ENCODE data around the gene OPTC. TPM values are rescaled to one million over a fixed set of nuclear protein-coding genes. Genes with fewer than 3 reads are reported as not detected.

Gene OPTC
- total and polyA plus RNA-seq, 2 of the 8 experiments (the other 6 are each of a cell fraction or from before 2014, with no cell fraction given) = 1.1 to 4.0 TPM

DNA sequence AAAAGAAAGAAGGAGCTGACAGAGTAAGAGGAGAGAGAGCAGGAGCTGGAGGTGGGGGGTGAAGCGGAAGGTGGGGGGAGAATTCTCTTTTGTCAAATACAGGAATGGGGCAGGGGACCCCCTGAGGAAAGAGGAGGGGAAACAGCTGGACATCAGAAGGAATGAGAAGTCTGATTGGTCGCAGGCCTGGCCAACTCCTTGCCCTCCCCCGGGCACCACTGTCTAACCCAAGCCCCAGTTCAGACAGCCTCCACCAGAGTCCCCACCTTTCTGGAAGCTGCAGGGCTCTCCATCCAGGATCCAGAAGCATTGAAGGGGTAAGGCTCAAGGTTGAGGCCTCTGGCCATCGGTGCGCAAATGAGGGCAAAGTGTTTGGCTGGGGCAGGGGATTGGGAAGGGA is at the start of gene OPTC (continued):
- TF ChIP-seq EP300 (IDR thresholded peaks at IDR 0.05; ENCODE audit: borderline replicate concordance in 1 of 2, low read depth in 2 of 2, low read length in 2 of 2) (no peak), CBX5 (IDR thresholded peaks at IDR 0.05; ENCODE audit: low read depth, low read length) (no peak)
